AG09319 (cell line): Measurements from ENCODE around the gene SOX6.

Source experiments
- DNase-seq: peaks from one replicate; pipeline ENCODE4 v3.0.0-alpha.2; 2010; ENCODE audit warnings: low read depth; ENCODE audit errors: extremely low read depth
- CTCF ChIP-seq: IDR thresholded peaks from 2 replicates; pipeline ENCODE4 v1.5.1; 2011; ENCODE audit warnings: low read depth, mild to moderate bottlenecking, inconsistent platforms, low read length, moderate library complexity

Gene SOX6

GRCh38 chr11:16169956-16170847 is 186.1 kb downstream of the SOX6 start:
- no peak for DNase-seq
- TF ChIP-seq CTCF: no peak

GRCh38 chr11:16169541-16169940 is 186.8 kb downstream of the SOX6 start:
- TF ChIP-seq CTCF: no peak
- no peak for DNase-seq

DNA sequence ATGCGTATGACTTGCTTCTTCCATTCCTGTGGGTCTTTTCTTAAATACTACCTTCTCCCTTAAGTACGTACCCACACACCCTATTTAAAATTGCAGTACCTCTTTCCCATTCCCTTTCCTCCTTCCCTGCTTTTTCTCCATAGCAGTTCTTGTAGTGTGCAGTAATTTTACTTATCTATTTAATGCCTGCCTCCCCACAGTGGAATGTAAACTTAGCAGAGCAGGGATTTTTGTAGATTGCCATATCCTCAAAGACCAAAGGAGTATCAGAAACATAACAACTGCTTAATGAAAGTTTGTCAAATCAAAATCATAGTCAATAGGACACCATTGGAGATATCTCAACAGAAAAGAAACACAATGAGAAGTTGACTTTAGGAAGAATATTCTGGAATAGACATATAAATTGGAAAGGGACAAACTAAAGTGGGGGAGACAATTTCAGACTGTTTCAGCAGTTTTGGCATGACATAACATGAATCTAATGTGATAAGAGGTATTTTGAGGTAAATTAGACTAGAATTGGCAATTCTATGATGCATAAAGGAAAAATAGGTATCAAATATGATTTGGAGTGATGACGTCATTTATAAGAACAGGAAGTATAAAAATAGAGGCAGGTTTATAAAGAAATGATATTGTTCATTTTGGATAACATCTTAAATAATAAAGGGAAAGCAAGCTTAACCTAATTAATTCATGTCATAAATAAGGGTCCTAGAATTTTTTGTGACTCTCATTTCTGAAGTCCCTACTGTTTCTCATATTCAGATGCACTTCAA is 188.4 kb downstream of the SOX6 start:
- no peak for TF ChIP-seq CTCF

DNA sequence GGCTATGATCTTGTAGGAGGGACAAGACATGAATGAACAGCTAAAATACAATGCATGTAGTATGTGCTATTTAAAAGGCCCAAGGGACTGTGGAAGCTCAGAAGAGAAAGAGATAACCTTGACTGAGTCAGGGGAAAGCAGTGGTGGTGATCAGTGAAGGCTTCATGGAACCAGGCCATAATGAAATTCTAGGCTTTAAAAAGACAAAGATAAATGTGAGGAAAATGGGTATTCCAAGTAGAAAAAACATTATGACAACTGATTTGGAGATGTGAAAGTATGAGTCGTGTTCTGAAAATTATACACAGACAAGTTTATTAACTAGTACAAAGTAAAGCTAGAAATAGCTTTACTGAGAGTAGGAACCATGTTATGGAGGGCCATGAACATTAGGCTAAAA is 189.8 kb downstream of the SOX6 start:
- no peak for DNase-seq
- no peak for TF ChIP-seq CTCF

More for the DNA sequence above, 188.4 kb downstream of the SOX6 start:
- DNase-seq: no peak

GRCh38 chr11:16160146-16160545 is 196.2 kb downstream of the SOX6 start:
- no peak for TF ChIP-seq CTCF
- no peak for DNase-seq

DNA sequence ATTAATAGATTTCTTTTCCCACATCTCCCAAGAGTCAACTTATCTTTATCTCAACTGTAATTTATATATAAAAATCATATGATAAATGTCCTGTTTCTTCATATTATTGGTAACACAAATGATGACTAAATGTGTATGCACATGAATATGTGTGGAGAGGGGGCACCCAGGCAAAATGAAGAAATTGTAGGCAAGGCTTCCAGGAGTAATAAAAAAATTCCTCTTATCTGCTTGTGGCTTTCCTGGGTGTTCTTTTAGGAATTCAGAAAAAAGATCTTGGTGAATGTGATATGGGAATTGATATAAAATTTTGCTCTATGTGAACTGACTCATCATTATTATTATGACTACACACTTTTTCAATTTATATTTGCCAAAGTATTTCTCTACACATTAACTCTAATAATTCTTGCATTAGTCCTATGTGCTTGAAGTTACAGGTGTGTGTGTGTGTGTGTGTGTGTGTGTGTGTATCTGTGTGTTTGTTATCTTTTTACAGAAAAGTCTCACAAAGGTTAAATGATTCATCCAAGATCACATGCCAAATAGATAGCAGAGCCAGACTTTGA is 197.8 kb downstream of the SOX6 start:
- no peak for TF ChIP-seq CTCF
- DNase-seq: no peak

DNA sequence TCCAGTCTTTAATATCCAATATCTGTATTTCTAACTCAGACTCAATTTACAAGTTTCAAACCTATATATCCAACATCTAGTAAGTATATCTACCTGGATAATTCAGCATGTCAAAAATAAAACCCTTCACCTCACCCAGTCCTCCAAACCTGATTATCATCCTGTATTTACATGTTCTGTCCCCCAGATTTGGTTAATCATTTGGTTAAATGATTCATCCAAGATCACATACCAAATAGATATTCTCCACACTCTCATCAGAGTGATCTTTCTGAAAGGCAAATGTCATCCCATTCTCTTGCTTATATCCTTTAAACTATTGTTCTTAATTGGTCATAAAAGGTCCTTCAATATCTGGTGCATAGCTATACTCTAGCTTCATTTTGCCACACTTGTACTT is 199.0 kb downstream of the SOX6 start:
- no peak for TF ChIP-seq CTCF
- DNase-seq: no peak
